SIG-M5 treated with dmso at 0.1 percent for 504 hours (cell line): ENCODE results near the gene COL4A1.

Source experiments
- DNase-seq: peaks from one replicate; lab custom pipeline; 2025; ENCODE audit not compliant: unreplicated experiment; lab: John Stamatoyannopoulos, UW

COL4A1 gene

DNA sequence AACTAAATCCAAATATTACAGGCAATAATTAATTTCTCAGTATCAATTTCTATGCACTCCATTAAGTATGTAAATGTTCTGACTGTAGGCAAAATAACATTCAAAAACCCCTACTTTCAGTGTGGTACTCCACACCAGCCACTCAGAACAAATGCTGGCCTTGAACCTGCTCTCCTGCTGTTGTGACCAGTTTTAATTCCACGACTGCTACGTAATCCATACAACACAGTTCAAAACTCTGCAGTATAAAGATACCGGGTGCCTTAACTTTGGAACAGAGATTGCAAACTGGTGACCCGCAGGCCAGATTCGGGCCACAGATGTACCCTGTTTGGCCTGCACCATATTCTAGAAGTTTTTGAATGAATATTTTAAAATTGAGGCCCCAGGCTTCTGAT lies 30.4 kb downstream of the COL4A1 start:
- no peak for DNase-seq

DNA sequence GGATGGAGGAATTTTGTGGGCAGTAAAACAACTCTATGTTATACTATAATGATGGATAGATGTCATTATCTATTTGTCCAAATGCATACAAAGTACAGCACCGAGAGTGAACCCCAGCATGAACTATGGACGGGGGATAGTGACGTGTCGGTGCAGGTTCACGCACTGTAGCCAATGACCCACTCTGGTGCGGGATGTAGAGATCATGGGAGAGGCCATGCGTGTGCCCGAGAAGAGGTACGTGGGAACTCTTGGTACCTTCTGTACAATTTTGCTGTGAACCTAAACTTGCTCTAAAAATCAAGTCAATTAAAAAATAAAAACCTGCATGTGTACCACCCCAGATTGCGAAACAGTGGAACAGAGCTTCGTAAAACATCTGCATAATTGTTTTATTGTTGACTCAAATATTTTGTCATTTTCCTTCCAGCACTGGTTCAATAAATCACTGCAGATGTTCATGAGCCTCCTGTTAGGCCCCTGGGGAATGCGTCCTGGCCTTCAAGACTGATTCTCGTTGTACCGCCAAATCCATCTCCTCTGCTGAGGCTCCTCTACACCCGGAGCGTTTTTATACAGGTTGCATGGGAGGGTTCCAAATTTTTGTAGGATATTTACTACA lies 30.9 kb downstream of the COL4A1 start:
- DNase-seq, result no peak

DNA sequence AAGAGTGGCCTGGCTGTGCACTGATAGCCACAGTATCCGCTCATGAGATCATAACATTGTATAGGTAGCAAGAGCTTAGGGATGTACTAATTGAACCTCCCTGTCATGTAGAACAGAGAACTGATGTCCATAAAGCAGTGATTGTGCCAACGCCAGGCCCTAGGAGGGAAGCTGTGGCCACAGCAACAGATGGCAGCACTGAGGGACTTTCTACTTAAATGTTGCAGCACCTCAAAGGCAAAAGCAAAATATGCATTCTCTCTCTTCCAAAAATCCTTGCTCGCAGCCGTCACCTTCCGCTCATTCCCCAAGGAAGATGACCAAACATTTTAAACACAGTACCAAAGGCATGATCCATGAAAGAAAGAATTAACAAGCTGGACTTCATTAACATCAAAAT lies 32.3 kb downstream of the COL4A1 start:
- peak; percentile 4 for DNase-seq

DNA sequence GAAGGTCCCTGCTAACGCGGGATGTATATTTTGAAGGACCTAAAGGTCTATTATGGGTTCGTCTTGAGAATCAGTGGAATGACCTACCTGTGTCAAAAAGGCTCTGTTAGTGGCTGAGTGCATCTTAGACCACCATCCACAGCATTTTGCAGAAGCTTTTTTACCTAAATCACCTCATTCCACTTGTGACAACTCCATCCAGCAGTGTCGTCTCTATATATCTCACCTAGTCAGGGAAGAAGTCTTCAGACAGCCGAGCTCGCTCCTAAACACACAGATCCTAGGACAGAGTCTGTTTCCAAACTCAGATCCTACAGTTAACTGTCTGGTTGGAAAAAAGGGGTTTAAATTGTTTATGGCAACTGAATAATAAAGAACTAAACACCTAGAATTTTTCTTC lies 33.7 kb downstream of the COL4A1 start:
- DNase-seq, result no peak

DNA sequence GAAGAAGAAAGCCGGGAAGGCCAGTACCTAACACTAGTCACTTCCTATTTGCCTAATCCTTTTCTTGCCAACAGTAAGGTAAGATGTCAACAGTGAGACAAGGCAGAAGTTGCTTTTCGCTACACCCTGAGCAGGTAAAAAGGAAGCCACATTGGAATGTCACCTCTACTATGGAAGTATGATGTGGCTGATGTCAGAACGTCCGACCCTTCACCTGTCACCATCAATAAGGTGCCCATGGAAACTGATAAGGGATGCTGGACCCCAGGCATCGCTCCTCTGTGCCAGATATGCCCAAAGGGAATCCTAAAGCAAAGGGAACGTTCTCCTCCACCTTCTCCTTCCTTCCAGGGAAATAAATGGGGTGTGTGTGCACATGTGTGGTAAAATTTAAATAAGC lies 34.3 kb downstream of the COL4A1 start:
- DNase-seq, result no peak

DNA sequence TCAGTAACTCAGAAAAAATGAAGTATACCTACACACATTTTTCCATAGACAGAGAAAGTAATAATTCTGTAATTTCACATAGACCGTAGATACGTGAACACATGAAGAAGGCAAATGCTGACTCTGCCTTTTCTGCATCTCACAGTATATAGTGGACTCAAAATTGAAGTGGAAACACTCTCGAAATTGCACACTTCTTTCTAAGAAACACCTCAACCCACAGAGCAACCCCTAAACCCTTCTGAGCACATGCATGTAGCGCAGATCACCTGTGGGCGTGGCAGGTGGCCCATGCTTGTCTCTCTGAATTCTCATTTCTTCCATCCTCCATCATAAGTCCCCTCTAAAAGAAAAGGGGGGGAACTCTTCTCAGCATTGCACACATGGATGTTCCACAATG lies 34.7 kb downstream of the COL4A1 start:
- DNase-seq, result no peak

DNA sequence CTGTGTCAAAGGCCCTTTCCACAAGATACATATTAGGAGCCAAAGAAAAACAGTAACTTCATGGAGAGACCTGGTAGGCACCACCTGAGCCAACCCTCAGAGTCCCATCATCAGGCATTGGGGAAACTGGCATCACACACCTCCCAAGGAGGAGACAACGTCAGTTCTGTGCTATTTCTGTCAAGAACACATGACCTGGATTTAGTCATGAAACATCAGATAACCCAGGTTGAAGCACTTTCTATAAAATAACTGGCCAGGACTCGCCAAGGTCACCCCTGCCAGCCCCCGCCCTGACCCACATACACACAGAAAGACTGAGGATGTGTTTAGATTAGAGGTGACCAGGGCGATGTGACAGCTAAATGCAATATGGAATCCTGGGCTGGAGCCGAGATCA lies 35.6 kb downstream of the COL4A1 start:
- no peak for DNase-seq

DNA sequence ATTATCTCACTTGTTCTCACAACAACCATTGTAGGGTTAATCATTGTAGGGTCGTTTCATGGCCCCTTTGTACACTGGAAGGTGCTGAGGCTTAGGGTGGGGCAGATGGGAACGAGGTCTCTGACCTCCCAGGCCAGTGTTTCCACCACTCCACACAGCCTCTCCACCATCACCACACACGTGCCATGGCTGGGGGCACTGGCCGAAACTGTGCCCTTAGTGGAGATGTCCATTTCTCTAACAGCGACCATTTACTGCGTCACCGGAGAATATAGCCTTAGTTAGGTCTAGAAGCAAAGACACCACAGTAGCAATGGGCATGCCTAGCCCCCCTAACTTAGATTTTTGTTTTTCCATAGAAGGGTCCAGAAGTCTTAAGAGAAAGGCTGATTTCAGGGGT lies 36.5 kb downstream of the COL4A1 start:
- DNase-seq, result no peak

DNA sequence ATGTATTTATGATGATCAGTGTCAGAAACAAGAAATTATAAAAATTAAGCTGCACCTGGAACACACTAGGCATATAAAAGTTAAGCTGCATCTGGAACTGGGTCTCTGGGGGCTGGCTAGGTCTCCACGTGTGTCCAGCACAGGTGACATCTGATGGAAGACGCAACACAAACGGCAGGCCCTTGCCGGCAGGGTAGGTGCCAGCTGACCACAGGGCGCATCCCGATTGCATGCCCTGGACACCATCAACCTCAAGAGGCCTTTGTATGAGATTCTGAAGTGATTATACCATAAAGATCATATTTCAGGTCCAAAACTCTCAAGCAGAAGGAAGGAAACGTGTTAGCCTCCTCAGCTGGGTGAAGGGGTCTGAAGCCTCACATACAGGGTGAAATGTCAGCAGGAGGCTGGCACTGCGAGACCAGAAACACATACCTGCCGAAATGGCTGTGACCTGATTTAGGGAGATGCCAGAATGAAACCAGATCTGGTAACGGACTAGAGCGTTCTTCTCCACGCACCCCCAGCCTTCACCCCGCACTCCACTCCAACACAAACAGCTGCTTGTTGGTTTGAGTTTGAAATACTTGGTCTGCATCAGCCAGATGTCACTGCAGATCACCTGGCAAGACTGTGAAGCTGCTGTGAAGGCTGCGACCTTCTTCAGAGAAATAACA lies 37.3 kb downstream of the COL4A1 start:
- DNase-seq, result no peak

DNA sequence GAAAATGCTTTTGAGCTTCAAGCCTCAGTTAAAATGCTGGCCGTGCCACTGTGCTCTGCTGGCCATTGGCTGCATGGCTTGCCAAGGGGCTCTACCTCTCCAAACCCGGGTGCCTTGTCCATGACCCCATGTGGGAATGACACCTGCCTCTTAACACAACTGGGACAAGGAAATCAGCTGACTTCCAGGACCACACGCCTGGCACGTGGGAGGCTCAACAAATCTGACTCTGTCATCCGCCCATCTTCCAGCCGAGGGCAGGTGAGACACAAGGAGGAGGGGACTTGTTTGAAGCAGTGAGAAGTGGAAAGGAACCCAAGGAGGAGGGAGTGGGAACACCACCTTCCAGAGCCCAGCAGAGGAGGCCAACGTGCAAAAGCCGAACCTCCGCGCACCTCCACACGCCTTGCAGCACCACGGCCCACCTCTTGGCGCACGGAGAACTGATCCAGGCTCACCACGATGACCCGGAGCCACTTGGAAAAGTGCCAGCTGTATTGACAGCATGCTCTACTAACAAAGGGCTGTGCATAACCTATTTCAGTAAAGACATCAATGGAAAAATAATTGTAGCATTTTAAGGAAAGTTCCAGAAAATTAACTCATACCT lies 38.3 kb downstream of the COL4A1 start:
- DNase-seq, result no peak

DNA sequence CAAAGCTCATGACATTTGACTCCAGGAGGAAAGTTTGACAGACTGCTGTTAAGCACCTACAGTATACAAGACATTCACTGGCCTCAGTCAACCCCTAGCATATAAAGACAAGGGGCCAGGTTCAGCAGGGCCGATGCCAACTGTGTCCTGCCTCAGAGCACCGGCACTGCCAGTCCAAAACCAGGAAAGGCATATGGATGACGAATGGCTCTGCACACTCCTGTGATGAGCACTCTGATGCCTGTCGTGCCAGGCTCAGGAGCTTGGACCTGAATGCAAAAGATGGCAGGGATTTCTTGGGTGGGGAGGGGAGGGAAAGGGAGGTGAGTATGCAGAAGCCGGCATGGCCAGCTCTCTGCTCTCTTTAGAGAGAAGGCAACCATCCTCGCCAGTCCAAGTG lies 38.9 kb downstream of the COL4A1 start:
- DNase-seq, result no peak

DNA sequence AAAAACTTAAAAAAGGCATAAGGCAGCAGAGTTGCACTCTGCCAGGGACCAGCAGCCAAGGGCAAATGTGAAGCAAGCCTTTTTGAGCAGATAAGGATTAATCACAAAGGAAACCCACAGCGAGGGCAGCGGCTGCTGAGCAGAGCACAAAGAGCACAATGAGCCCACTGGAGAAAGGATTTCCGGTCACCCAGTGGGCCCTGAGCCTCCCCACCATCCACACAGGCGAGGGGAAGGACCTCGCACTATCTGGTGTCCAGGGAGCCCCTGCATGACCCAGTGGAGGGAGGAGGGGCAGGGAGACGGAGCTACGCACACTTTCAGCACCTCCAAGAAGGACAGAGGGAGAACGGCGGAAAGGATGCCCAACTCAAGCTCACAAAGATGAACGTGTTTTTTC lies 40.0 kb downstream of the COL4A1 start:
- no peak for DNase-seq

DNA sequence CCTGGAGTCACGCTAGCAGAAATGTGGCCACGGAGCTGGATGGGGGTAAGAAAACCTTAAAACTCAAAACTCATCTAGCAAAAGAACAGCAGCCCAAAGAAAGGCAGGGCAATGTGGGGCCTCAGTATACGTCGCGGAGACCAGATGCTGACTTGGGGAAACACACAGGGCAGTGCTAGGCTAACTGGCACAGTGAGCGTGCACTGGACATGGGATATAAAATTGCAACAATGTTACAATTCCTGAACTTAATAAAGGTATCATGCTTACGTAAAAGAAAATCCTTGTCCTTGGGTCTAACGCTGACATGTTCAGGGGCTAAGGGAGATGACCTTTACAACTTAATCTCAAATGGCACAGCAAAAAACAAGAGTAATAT lies 40.5 kb downstream of the COL4A1 start:
- DNase-seq, result no peak

DNA sequence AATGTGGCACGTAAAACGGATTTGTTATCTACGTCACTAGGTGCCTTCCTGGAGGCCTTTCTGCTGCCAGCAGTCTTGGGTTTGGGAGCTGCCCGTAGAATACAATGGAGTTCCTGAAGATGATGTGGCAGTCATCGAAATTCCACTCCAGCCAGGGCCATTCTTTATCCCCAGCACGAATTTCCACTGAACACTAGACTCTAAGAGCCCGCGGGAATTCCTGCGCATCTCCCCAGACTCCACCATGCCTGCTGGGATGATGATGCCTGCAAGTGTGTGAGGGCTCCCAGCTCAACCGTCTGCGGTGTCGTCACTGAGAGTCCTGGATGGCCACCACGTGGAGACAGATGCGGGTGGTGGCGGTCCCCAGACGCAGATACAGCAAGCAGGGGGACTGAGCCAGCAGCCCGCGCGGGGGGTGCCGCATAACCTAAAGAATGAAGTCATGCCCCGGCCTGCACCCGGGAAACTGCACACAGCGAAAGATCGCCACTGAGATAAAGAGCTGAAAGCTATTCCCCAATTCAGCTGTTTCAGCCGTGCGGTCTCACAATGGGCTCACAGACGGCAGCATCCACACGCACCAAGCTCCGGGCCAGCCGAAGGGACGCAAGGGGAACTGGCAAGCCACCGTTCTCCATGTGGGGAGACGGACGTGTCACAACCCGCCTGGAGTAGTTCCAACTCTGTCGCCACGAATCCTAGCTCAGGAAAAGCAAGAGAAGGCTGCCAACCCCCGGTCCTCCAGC lies 41.1 kb downstream of the COL4A1 start:
- no peak for DNase-seq

DNA sequence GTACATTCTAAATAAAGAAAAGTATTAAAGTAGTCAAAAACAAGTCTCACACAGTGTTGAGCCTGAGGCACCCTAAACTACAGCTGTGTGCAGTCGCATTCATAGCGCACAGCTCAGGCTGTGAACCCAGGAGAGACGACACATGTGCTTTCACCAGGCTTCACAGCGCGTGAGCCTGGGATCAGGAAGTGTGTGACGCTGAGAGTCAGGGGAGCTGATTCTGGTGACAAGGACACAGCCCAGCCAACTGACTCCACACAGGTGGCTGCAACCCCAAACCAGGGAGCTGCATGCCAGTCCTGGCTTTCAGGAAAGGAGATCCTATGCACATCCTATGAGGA lies 41.6 kb downstream of the COL4A1 start:
- DNase-seq, result no peak

DNA sequence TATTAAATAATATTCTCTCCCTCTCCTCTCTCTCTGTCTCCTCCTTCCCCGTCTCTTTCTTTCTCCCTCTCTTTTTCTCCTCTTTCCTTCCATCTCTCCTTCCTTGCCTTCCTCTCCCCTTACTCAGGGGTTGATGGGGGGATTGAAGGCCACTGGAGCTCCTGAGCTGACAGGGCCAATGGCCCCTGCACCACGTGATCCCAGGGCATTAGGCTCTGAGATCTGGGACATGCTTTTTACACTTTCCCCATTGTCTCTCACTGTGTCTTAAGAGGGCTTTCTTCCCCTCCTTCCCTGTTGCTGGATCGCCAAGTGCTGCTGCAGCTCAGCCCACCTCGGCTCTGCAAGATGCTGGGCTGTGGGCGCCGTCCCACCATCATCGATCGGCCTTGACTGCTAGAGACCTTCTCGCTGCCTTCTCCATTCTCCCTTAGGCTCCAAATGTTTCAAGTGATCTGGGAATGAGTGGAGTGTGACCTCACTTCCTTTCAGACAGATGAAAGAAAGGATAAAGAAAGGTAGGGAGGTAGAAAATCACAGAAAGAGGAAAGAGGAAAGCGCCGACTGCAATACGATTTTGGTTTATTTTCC lies 42.2 kb downstream of the COL4A1 start:
- DNase-seq, result no peak

DNA sequence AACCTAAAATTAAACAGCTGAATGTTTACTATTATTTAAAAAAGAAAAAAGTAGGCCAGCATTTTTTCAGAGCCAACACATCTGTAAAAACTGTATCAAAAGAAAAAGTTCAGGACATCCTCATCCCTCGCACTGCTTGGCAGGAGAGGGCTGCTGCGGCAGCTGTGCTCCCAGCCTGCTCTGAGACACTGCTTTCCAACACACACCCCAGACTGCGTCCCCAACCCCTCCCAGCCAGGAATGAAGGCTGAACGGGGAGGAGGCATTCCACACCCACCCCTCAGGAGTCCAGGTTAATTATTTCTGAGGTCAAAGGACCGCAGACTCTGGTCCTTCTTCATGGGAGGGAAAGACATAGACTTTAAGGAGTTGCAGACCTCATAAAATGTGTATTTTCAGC lies 43.1 kb downstream of the COL4A1 start:
- DNase-seq, result no peak

DNA sequence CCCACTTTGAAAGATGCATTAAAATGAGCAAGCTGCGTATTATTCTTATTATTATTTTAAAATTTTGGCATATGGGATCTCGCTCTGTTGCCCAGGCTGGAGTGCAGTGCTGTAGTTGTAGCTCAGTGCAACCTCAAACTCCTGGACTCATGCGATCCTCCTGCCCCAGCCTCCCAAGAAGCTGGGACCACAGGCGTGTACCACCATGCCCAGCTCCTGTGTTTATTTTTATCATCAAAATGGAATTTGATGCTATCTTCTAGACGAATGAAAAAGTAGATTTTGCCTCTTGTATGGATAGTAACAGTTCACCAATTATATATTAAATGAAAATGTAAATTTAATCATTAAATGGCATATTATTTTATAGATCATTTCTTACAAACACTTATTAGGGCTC lies 43.6 kb downstream of the COL4A1 start:
- no peak for DNase-seq

DNA sequence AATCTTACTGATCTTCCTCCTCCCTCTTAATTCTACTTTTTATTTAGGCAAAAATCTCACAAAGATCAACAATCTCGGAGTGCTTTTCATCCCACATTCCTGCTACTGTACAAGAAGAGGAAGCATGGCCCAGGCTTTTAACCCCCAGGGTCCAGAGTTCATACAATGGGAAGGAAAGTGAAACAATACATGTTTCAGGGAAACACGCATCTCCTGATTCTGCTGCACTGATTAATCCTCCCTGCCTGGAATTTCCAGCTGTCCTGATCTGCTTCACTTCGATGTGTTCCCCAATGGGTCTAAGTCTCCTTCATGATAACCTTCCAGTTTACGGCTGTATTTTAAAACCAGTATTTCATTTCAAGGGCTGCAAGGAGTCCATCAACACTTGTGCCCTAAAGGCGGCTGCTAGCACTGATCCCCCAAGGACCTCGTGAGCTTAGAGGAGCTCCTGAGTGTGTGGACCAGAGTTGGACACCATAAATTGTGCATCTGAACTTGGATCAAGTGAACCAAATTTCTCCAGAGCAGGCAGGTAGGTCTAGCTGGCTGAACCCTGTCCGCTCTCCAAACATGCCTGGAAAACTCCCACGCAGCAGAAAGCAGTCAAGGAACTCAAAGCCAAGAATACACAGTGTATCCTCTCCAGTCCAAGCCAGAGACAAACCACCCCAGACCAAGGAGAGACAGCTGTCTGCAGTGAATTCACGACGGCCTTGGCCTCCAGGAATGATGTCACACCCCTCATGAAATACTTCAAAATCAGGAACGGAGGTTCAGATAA lies 44.3 kb downstream of the COL4A1 start:
- DNase-seq, result no peak

DNA sequence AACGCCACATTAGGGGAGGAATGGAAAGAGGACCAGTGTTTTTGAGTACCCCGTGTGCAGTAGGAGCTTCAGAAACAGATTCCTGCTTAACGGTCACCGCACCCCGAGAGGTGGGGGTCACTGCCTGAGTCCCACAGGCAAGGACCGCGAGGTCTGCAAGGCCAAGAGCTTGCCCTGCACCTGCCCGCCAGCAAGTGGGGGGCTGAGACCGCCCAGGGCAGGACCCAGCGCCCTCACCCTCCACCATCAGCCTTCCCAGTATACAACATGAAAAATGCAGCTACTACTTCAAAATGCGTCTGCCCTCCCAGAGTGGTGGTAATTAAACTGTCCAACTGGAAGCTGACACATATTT lies 44.9 kb downstream of the COL4A1 start:
- DNase-seq, result no peak
